DMS79 treated with DMSO at 0.1 percent for 48 hours (cell line): ENCODE data around the gene RHOBTB3.
"Not testable (repeated sequence)": the region's sequence is repeated elsewhere in the genome, so short reads cannot be mapped to it uniquely, and the experiment has no call there.

Experiments used
- DNase-seq: peaks from one replicate; lab custom pipeline; 2025; lab: John Stamatoyannopoulos, UW

Gene RHOBTB3

DNA sequence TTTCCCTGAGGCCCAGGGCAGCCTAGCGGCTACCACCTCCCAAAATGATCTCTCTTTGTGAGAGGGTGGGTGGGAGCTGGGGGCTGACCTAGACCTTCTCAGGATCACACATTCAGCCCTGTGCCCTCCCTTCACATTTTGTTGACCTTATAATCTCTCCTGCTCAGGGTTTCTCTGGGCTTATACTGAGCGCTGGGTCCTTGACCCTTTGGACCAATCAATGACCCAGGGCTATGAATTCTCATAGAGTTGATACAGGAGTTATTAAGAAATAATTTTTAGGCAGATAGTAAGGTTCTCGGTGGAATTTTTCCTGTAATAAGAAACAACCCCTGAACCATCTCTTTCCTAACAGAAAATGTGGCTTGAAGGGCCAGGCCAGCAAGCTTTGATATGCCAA, 69.4 kb downstream of the RHOBTB3 start:
- DNase-seq, result no peak

DNA sequence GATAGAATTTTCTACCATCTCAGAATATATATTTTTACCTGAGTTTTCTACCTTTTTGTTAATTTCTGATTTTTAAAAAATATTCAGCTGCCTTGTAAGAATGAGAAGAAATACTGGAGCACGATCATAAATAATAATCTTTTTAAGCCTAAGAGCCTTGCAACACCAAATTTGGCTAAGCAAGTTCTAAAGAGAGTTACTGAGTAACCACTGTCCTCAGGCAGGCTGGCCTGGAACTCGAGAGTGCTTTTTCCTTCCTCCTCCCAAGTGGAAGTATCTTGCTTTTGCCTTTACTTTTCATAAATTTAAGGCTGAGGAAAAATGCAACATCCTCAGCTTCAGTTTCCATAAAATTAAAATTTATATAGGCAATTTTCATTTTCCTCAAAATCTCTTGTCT, 70.4 kb downstream of the RHOBTB3 start:
- no peak for DNase-seq

DNA sequence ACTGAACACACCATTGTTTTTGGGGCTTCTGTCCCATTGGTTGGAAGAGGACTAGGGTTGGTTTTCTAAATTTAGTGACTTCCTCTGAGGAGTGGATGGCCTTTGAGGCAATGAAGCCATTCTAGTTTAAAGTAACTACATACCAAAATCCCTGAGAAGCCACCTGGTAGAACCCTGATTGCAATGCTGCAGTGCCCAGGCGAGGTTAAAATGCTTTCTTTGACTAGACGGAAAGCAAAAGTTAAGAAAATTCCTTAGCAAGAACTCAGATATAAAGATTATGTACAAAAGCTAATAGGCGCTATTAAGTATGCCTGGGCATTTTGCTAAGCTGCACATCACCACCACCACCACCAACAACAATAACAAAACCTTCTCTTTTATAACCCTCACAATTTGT, 70.8 kb downstream of the RHOBTB3 start:
- no peak for DNase-seq

DNA sequence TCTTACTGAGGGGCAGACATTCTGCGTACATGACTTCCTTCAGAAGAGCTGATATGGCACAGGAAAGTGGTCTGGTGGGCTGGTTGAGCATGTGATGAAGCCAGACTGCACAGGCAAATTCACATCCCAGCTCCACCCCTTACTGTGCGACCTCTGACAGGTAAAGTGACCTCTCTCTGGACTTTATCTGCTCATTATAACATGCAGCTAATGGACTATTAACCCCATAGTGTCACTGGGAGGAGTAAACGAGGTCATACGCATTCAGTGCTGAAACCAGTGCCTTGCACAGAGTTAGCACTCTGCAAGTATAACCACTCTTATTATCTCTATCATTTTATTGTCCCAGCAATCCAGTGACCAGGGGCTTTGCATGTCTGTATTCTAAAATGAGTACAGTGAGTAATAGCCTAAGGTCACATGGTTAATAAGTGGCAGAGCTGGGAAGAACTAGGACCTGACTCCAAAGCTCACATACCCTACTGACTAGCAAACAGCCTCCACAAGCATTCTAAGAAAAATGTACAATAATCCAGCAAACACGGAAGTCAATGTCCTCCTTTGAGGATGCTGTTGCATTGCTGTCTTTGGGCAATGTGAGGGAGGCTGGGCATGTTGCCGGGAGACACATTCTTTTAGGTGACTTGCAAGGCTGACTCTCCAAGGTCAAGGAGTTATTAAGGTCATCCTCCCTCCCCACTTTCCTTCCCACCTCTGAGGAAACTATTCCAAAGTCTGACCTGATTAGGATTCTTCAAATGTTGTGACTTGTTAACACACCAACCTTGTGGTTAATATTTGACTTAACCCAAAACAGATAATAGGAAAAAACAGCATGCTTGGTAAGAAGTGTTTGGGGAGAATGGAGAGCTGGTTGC, 72.4 kb downstream of the RHOBTB3 start:
- DNase-seq, result no peak

DNA sequence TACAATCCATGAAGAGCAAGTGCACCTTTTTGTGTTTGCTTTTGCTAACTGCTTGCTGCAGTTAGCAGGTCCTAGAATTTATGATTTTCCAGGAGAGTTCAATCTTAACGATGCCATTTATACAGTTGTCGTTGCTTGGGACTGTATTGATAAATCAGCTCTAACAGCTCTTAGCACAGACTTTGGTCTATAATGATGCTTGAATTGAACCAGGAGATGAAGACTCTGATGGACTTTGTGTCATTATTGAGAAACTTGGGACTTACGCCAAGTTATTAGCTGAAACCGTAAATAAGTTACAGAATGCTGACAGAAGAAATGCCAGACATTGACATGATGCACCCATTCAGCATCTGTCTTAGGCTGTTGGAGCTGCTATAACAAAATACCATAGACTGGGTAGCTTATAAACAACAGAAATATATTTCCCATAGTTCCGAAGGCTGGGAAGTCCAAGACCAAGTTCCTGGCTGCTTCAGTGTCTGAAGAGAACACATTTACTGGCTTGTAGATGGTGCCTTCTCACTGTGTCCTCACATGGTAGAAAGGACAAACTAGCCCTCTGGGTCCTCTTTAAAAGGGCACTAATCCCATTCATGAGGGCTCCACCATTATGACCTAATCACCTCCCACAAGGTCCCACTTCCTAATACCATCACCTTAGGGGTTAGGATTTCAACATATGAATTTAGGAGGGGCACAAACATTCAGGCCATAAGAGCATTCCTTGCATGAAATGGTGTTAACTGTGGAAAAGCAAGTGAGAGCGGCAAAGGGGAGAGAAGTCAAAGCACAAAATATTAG, 73.8 kb downstream of the RHOBTB3 start:
- no peak for DNase-seq

DNA sequence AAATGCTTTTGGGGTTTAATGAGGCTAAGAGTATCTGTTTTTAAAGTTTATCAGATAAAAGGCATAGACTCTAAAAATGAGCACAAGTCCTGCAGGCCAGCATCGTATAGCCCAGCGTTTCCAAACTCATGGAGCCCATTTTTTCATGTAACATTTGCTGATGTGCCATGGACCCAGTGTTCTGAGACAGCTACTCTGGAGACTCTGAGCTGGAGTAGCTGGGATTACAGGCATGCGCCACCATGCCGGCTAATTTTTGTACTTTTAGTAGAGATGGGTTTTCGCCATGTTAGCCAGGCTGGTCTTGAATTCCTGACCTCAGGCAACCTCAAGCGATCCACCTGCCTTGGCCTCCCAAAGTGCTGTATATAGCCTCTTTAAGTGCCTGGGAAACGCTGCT, 75.6 kb downstream of the RHOBTB3 start:
- DNase-seq, result no peak

DNA sequence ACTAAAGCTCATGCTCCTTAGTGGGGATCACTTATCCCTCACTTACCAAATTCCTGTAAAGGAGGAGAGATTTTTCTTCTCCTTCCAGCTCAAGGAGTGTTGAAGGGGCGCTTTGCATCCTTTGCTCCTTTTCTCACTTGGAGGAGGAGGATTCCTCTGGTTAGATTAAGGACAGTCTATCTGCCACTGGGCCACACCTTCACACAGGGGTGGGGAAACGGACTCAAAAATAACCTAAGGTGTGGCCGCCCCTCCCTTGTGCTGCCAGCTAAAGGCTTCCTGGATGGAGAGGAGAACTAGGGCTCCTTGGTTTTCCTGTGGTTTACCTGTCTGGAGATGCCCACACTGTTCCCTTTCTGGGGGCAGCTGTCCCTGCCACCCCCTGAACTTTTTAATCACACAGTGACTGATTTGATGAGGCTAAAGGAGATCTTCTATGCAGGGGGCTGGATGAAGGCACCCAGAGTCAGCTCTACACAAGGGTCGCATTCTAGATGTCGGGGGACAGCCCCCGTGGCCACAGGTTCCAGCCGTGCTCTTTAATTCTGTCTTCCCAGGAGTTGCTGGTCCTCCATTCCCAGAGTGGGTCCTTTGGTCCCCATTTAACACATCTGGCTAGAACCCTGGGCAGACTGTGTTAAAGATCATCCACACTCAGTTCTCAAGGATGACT, 77.0 kb downstream of the RHOBTB3 start:
- no peak for DNase-seq

DNA sequence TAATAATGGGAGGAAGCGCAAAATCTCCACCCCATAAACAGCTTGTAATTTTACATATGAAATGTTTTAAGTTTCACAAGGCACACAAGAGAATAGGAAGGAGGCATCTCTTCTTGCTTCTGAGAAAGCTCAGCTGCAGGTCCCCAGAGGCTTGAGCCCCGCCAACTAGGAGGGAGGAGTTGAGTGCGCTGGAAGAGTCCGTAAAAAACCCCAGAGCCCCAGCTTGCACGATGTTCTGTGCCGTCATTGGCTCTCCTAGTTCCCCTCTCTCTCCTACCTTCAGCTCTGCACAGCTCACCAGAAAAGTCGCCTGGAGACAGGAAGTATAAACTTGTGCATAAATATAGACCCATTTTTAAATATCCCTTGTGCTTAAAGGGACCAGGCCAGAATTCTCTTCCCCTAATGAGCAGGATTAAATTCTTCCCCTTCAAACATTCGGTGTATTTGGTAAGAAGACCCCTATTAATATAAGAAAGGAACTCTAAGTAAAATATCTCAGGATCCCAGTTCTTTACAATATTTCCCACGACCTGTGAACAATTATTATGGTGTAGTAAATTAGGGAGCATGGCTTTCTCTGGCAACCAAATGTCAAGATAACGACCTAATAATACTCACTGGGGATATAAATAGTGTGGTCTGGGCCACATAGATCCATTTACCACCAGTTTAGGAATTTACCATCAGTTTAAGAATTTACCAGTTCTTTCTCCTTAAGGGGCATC, 77.7 kb downstream of the RHOBTB3 start:
- DNase-seq, result no peak

DNA sequence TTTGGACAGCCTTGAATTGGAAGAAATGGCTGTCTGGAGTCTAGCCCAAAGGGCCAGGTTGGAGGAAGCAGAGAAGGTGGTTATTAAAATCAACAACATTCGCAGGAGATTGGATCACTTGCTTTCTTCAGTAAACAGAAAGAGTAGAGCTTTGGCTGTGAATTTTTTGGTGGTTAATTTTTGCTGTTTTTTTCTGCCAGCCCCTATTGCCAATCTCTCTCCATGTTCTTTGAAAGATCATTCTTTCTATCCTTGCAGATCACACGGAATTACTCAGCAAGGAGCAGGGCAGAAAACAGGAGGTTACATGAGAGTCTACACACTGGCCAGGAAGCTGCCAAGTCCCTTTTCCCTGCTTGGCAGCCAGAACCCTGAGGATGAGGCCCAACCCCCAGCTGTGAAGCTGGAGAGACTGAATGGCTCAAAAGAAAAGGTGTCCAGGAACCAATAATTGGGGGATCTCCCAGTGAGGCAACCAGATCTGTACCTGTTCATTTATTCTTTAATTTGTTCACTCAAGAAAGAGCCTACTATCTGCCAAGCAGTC, 78.4 kb downstream of the RHOBTB3 start:
- no peak for DNase-seq

DNA sequence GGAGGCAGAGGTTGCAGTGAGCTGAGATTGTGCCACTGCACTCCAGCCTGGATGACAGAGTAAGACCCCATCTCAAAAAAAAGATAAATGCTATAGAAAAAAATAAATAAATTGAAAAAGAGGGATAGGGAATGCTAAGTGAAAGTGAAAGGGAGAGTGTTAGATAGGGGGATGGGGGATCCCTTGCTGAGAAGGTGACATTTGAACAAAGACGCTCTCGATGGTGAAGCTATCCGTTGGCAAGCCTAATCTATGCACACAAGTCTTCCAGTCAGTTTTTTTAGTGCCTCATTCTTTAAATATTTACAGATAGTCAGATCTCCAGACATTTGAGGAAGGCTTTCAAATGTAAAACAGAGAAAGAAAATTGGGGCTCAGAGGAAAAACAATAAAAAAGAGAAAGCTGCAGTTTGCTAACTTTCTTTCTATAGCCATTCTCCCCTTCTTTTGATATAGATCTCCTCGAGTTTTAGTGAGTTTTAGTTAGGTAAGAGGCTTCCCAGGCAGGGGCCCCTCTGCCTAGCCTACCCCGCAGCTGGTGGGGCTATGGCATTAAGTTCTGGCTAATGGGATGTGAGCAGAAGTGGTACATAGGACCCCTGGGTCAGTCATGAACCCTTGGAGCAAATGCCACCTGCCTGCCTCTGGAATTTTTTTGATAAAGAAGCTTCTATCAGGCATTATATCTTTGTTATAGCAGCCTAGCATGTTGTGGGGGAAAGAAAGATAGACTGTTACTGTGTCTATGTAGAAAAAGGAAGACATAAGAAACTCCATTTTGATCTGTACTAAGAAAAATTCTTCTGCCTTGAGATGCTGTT, 79.4 kb downstream of the RHOBTB3 start:
- no peak for DNase-seq

DNA sequence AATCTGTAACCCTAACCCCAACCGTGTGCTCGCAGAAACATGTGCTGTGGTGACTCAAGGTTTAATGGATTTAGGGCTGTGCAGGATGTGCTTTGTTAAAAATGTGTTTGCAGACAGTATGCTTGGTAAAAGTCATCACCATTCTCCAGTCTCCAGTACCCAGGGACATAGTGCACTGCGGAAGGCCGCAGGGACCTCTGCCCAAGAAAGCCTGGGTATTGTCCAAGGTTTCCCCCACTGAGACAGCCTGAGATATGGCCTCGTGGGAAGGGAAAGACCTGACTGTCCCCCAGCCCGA, 79.9 kb downstream of the RHOBTB3 start:
- not testable (repeated sequence) for DNase-seq

DNA sequence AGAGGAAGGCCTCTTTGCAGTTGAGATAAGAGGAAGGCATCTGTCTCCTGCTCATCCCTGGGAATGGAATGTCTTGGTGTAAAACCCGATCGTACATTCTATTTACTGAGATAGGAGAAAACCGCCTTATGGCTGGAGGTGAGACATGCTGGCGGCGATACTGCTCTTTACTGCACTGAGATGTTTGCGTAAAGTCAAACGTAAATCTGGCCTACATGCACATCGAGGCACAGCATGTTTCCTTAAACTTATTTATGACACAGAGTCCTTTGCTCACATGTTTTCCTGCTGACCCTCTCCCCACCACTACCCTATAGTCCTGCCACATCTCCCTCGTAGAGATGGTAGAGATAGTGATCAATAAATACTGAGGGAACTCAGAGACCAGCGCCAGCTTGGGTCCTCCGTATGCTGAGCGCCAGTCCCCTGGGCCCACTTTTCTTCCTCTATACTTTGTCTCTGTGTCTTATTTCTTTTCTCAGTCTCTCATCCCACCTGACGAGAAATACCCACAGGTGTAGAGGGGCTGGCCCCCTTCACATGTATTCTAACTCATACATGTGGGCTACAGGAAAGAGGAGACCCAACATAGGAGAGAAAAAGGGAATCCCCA, 80.4 kb downstream of the RHOBTB3 start:
- not testable (repeated sequence) for DNase-seq

DNA sequence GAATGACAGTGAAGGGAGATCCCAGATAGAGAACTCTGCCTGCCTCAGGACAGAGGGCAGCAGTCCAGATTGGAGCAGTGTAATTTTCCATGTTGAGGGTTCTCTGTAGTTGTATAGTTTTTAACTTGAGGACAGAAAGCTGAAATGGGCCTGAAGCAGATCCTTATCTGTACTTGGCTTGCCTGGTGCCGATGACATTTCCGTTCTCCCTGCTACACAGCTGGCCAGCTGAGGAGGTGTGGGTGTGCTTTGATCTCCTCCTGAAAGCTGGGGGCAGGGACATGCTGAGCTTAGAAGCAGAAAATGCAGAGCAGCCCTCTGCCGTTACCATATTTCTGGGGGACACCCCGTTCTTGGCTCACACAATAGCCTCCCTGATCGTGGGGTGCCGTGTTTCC, 80.9 kb downstream of the RHOBTB3 start:
- DNase-seq, result no peak

DNA sequence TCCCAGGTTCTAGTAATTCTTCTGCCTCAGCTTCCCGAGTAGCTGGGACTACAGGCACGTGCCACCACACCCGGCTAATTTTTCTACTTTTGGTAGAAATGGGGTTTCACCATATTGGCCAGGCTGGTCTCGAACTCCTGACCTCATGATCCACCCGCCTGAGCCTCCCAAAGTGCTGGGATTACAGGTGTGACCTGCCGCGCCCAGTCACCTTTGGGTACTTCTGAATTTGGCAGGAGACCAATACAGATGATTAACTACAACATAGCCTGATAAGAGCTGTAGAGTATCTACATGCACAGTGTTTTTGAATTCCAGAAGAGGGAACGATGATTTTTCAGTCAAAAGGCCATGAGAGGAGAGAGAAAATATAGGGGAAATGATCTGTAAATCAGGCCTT, 81.9 kb downstream of the RHOBTB3 start:
- not testable (repeated sequence) for DNase-seq

DNA sequence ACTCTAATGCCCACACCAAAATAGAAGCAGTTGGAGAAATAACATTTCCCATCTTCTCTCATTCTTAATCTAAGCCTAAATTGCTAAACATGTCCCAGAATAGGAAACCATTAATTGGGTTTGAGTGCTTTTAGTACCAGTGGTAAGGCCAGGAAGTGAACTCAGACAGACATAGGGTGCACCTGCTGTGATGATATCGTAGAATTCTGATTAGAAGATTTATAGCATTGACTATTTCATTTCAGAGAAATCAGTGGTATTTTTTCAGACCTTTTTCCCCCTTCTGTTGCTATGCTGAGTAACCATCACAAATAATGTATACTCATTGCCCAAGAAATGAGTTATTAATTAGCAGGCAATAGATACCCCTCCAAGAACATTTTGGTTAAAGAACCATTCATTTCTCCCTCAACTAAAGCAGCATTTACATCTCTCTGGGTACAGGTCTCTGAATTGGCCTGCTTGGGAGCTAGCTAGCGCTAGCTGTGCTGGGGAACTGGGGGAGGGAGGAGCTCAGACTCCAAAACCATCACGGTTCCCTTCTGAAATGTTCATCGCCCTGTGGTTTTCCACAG, 84.1 kb downstream of the RHOBTB3 start:
- no peak for DNase-seq

DNA sequence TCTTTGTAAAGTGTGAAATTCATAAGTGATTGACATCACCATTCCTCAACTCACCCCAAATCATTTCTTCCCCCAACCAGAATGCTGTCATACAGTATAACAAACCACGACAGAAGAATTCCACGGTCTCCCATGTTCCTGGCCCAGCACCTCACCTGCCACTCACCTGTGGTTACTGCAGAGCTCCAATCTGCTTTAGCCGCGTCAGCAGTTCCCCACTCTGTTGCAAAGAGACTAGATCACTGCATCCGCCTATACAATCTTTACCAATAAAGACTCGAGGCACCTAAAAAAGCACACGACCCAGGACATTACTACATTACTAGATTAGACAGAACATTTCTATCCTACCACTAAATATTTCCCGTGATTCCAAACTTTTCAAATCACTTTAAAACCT, 85.2 kb downstream of the RHOBTB3 start:
- DNase-seq, result no peak

DNA sequence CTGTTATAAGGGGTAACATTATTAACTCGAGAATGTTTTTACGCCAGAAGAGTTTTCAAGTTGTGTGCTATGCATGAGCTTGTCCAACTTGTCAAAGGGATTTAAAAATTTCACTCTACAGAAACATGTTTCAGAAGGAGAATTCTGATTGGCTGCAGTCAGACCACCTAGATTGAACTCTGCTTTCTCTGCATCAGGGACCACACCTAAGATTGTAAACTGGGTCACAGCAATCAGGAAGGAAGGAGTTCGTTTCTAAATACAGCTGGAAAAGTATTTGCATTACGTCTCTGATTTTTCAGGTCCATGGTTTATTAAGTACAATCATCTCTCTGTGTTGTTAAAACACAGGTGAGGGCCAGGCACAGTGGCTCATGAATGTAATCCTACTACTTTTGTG, 85.6 kb downstream of the RHOBTB3 start:
- no peak for DNase-seq

DNA sequence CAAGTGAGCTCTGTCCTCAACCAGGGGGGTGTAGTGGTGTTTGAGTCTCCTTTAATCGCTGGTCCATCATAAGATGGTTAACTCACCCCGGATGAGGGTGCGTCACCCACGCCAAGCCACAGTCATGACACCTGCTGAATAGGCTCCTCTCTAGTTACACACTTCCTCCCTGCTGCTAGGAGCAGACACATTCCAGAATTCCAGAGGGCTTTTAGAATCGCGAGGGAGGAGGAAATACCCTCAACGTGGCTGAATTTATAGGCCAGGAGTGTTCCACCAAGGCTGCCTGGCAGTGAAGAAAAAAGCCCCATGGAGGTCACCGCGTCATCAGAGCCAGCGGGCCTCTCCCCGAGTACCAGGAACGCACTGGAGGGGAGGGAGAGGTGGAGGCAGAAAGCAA, 86.3 kb downstream of the RHOBTB3 start:
- no peak for DNase-seq

DNA sequence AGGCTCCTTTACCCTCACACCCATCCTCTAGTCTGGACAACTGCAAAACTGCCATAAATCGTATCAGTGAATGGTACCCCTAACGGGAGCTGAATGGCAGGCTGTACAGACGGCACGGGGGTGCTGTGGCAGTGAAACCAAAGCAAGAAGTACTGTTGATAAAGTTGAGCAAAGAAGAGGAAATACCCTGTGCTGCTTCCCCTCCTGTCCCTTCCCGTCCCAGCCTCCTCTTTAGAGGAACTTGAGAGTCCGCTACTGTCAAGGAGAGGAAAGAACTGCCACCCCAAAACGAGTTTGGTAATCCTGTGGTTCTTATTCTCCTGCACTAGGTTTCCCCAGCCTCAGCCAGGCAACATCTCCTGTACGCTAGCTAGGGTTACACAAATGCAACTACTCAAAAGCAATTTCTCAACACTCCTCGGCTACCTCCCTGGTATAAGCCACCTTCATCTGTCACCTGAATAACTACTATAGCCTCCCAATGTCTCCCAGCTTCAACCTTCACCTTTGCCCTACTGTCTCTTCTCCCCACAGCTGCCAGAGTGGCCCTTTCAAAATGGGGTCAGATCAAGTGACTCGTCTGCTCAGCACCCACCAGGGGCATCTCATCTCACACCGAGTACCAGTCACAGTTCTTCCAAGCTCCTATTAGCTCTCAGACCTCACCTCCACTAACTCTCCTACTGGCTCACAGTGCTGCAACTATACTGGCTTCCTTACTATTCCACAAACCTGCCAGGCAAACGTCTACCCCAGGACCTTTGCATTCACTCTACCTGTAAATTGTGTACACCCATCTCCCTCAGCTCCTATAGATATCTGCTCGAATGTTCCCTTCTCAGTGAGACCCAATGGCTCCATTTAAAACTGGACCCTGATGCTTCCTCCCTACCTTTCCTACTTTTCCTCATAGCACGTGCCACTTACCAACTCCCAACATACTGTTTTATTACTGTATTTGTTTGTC, 87.3 kb downstream of the RHOBTB3 start:
- DNase-seq, result no peak
